ENCODE data around the gene WDR35. TPM values are rescaled to one million over a fixed set of nuclear protein-coding genes. Genes with fewer than 3 reads are reported as not detected.

The WDR35 gene
- total RNA-seq, 1 experiment from 2014 or later: 29.4 TPM

DNA sequence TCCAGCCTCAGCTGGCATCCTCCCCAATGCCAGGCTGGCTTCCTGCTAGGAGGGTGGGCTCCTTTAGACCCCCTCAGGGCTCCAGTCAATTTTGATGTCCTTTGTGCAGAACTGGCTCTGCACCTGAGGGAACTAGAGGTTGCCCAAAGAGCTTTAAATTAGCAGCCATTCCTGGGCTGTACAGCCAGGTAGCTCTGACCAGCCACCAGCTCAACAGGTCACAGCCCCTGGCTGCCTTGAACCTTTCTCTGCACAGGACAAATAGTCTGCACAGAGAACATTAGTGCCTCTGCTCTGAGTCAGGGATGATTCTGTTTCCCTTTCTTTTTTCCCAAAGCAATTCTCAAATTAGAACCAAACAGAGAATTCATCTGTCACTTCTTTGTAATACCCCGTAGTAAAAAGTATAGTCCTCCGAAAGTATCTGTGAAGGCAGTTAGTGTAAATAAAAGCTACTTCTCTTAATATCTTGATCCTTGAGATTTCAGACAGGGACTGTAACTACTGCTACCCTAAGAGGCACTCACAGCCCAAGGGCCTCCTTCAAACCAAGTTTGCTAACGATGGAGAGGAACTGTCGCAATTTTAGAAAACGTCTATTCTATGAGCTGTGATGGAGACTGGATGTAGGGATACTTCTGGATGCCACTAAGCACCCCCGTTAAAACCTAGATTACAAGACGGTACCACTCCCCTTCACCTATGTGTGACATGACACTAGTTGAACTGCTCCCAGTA, 91.1 kb downstream of the WDR35 start:
- H3K4me3 ChIP-seq (ENCODE audit: low read depth, low read length, poor library complexity, severe bottlenecking): no peak overlapping the region
- no peaks in the 10 kb centered on the region for H3K9me3 ChIP-seq (ENCODE audit: low read depth, low read length, poor library complexity, severe bottlenecking)
- TF ChIP-seq EZH2 (IDR thresholded peaks at IDR 0.05; ENCODE audit: borderline replicate concordance, low read depth, low read length, poor library complexity, severe bottlenecking): no peak
- no peak for TF ChIP-seq CTCF (conservative IDR thresholded peaks at IDR 0.05; ENCODE audit: low read depth, low read length)
- CTCF ChIA-PET: no interaction called here
- intact Hi-C loops (cut with micrococcal nuclease; ENCODE audit: unreplicated experiment): no loop called here
- POLR2A ChIA-PET (ENCODE audit: low non-redundant PET): no interaction called here
- H3K4me1 ChIP-seq (ENCODE audit: insufficient read depth, low read length, poor library complexity, severe bottlenecking): peaks cover 28% of the 10 kb centered on the region
- no peak overlapping the region for H3K27ac ChIP-seq (ENCODE audit: low read depth, low read length, poor library complexity, severe bottlenecking)
- H3K27me3 ChIP-seq (replicated peaks; ENCODE audit: insufficient read depth, low read depth, low read length, poor library complexity): no peaks in the 10 kb centered on the region
- H3K36me3 ChIP-seq (ENCODE audit: insufficient read depth, low read length, poor library complexity, severe bottlenecking): no peaks in the 10 kb centered on the region
- BruUV-seq (replicated peaks): no TSS peak
- no peak for DNase-seq (ENCODE audit: low spot score)

- Histone ChIP-seq H3K9me3 (ENCODE audit: low read depth, low read length, poor library complexity, severe bottlenecking) (no peaks in the 10 kb centered on the region), H3K4me1 (ENCODE audit: insufficient read depth, low read length, poor library complexity, severe bottlenecking) (peaks cover 25% of the 10 kb centered on the region), H3K27me3 (replicated peaks; ENCODE audit: insufficient read depth, low read depth, low read length, poor library complexity) (no peaks in the 10 kb centered on the region), H3K4me3 (ENCODE audit: low read depth, low read length, poor library complexity, severe bottlenecking) (no peak overlapping the region), H3K27ac (ENCODE audit: low read depth, low read length, poor library complexity, severe bottlenecking) (no peak overlapping the region), H3K36me3 (ENCODE audit: insufficient read depth, low read length, poor library complexity, severe bottlenecking) (no peaks in the 10 kb centered on the region)
- ChIA-PET CTCF (no interaction called here), POLR2A (ENCODE audit: low non-redundant PET) (no interaction called here)
- intact Hi-C loops (cut with micrococcal nuclease; ENCODE audit: unreplicated experiment): no loop called here
- TF ChIP-seq CTCF (conservative IDR thresholded peaks at IDR 0.05; ENCODE audit: low read depth, low read length) (no peak), EZH2 (IDR thresholded peaks at IDR 0.05; ENCODE audit: borderline replicate concordance, low read depth, low read length, poor library complexity, severe bottlenecking) (no peak)
- no peak for DNase-seq (ENCODE audit: low spot score)
- BruUV-seq (replicated peaks): no TSS peak
These were observed 92.2 kb downstream of the WDR35 start for GRCh38 chr2:19897623-19898245.

GRCh38 chr2:19895535-19895934, 94.4 kb downstream of the WDR35 start:
- no peak overlapping the region for H3K27ac ChIP-seq (ENCODE audit: low read depth, low read length, poor library complexity, severe bottlenecking)
- H3K36me3 ChIP-seq (ENCODE audit: insufficient read depth, low read length, poor library complexity, severe bottlenecking): no peaks in the 10 kb centered on the region
- no peaks in the 10 kb centered on the region for H3K27me3 ChIP-seq (replicated peaks; ENCODE audit: insufficient read depth, low read depth, low read length, poor library complexity)
- POLR2A ChIA-PET (ENCODE audit: low non-redundant PET): no interaction called here
- no peaks in the 10 kb centered on the region for H3K9me3 ChIP-seq (ENCODE audit: low read depth, low read length, poor library complexity, severe bottlenecking)
- no peak for TF ChIP-seq EZH2 (IDR thresholded peaks at IDR 0.05; ENCODE audit: borderline replicate concordance, low read depth, low read length, poor library complexity, severe bottlenecking)
- TF ChIP-seq CTCF (conservative IDR thresholded peaks at IDR 0.05; ENCODE audit: low read depth, low read length): no peak
- no peak for DNase-seq (ENCODE audit: low spot score)
- CTCF ChIA-PET: no interaction called here
- peaks cover 24% of the 10 kb centered on the region for H3K4me1 ChIP-seq (ENCODE audit: insufficient read depth, low read length, poor library complexity, severe bottlenecking)
- intact Hi-C loops (cut with micrococcal nuclease; ENCODE audit: unreplicated experiment): no loop called here
- H3K4me3 ChIP-seq (ENCODE audit: low read depth, low read length, poor library complexity, severe bottlenecking): no peak overlapping the region
- BruUV-seq (replicated peaks): no TSS peak

All from A673 (cell line).